NCI-H2227 treated with DMSO at 0.1 percent for 48 hours (cell line): ENCODE results near the gene OR4F6.
"Not testable (repeated sequence)": the region's sequence is repeated elsewhere in the genome, so short reads cannot be mapped to it uniquely, and the experiment has no call there.

Experiments
- DNase-seq: peaks from one replicate; lab custom pipeline; 2025; lab: John Stamatoyannopoulos, UW

The OR4F6 gene

GRCh38 chr15:101803209-101803608 is at the start of gene OR4F6:
TSS of gene OR4F6 (plus strand) at chr15:101803509. CDS start at chr15:101805720, 2,211 bp downstream.
- DNase-seq: no peak

GRCh38 chr15:101764669-101765339 is 38.5 kb upstream of the OR4F6 start:
- not testable (repeated sequence) for DNase-seq

- not testable (repeated sequence) for DNase-seq
Measured at GRCh38 chr15:101765340-101765671, 38.0 kb upstream of the OR4F6 start.

- no peak for DNase-seq
Measured at GRCh38 chr15:101765772-101766456, 37.4 kb upstream of the OR4F6 start.

- not testable (repeated sequence) for DNase-seq
Measured at GRCh38 chr15:101767083-101767640, 36.1 kb upstream of the OR4F6 start.

- DNase-seq: no peak
Measured at GRCh38 chr15:101772921-101773320, 30.4 kb upstream of the OR4F6 start.

GRCh38 chr15:101773496-101774100 is 29.7 kb upstream of the OR4F6 start:
- DNase-seq: no peak

- DNase-seq: no peak
Measured at GRCh38 chr15:101775136-101775535, 28.2 kb upstream of the OR4F6 start.

GRCh38 chr15:101778576-101778975 is 24.7 kb upstream of the OR4F6 start:
- not testable (repeated sequence) for DNase-seq

GRCh38 chr15:101780225-101780624 is 23.1 kb upstream of the OR4F6 start:
- not testable (repeated sequence) for DNase-seq

- DNase-seq: no peak
Measured at GRCh38 chr15:101781928-101782327, 21.4 kb upstream of the OR4F6 start.

GRCh38 chr15:101784644-101785043 is 18.7 kb upstream of the OR4F6 start:
- DNase-seq: no peak

GRCh38 chr15:101786422-101786821 is 16.9 kb upstream of the OR4F6 start:
- DNase-seq: not testable (repeated sequence)

GRCh38 chr15:101788001-101788400 is 15.3 kb upstream of the OR4F6 start:
- not testable (repeated sequence) for DNase-seq

- not testable (repeated sequence) for DNase-seq
Measured at GRCh38 chr15:101788503-101789269, 14.6 kb upstream of the OR4F6 start.

- DNase-seq: not testable (repeated sequence)
Measured at GRCh38 chr15:101790748-101791147, 12.6 kb upstream of the OR4F6 start.

GRCh38 chr15:101793981-101794380 is 9.3 kb upstream of the OR4F6 start:
- DNase-seq: not testable (repeated sequence)

- no peak for DNase-seq
Measured at GRCh38 chr15:101795455-101795854, 7.9 kb upstream of the OR4F6 start.

GRCh38 chr15:101799665-101800064 is 3.6 kb upstream of the OR4F6 start:
- DNase-seq: no peak

- no peak for DNase-seq
Measured at GRCh38 chr15:101801048-101801447, 2.3 kb upstream of the OR4F6 start.

- no peak for DNase-seq
Measured at GRCh38 chr15:101803676-101804075, 367 bp downstream of the OR4F6 start.

GRCh38 chr15:101804375-101804774 is 1.1 kb downstream of the OR4F6 start:
- DNase-seq: no peak
